Renal cortical epithelial cell (primary cell): Measurements from ENCODE around the gene MCEE. TPM values are rescaled to one million over a fixed set of nuclear protein-coding genes. Genes with fewer than 3 reads are reported as not detected.

Source experiments
- total RNA-seq: library from RNA; depleted of rRNA; stranded (reverse); fragments of >200 nt; gene quantifications from 2 replicates; pipeline ENCODE4 v1.2.3, GENCODE V29; 2014

The MCEE gene
- total RNA-seq, 1 donor from 2014 or later, result 5.5 TPM

Other genes starting within 250 kb of the MCEE start
- 0.52 and 2.5 TPM in 2 replicates for gene VAX2, start 229.7 kb downstream of the MCEE start, total RNA-seq
- gene ATP6V1B1, start 194.3 kb downstream of the MCEE start, total RNA-seq, result 0.89 TPM in 1 of 2 replicates, not detected in the other
- 0.30 TPM in 1 of 2 replicates, not detected in the other for gene ANKRD53, start 151.6 kb downstream of the MCEE start, total RNA-seq
- gene TEX261, start 135.4 kb downstream of the MCEE start, total RNA-seq, result 40.7 and 50.2 TPM in 2 replicates
- 46.2 and 63.7 TPM in 2 replicates for gene NAGK, start 61.6 kb downstream of the MCEE start, total RNA-seq
- gene MPHOSPH10, start 405 bp upstream of the MCEE start, total RNA-seq, result 10.4 and 18.8 TPM in 2 replicates
- gene PAIP2B, start 96.9 kb upstream of the MCEE start, total RNA-seq, result 1.2 and 4.3 TPM in 2 replicates
- 73.3 and 153 TPM in 2 replicates for gene ZNF638, start 201.6 kb upstream of the MCEE start, total RNA-seq